ENCODE data around the gene CRTAP.

The CRTAP gene

GRCh38 chr3:33165372-33165771 lies 51.6 kb downstream of the CRTAP start:
- no peak overlapping the region for H3K4me3 ChIP-seq (ENCODE audit: low read depth, low read length)
- no peak for TF ChIP-seq CTCF (IDR thresholded peaks at IDR 0.05; ENCODE audit: borderline replicate concordance, insufficient read depth, low read depth, low read length)

GRCh38 chr3:33166095-33166494 lies 52.3 kb downstream of the CRTAP start:
- no peak for TF ChIP-seq CTCF (IDR thresholded peaks at IDR 0.05; ENCODE audit: borderline replicate concordance, insufficient read depth, low read depth, low read length)
- H3K4me3 ChIP-seq (ENCODE audit: low read depth, low read length) = no peak overlapping the region

GRCh38 chr3:33167284-33167683 lies 53.5 kb downstream of the CRTAP start:
- no peak overlapping the region for H3K4me3 ChIP-seq (ENCODE audit: low read depth, low read length)
- TF ChIP-seq CTCF (IDR thresholded peaks at IDR 0.05; ENCODE audit: borderline replicate concordance, insufficient read depth, low read depth, low read length) = no peak

- no peak overlapping the region for H3K4me3 ChIP-seq (ENCODE audit: low read depth, low read length)
- TF ChIP-seq CTCF (IDR thresholded peaks at IDR 0.05; ENCODE audit: borderline replicate concordance, insufficient read depth, low read depth, low read length) = no peak
Measured at GRCh38 chr3:33167716-33168336, 54.0 kb downstream of the CRTAP start.

- no peak for TF ChIP-seq CTCF (IDR thresholded peaks at IDR 0.05; ENCODE audit: borderline replicate concordance, insufficient read depth, low read depth, low read length)
- H3K4me3 ChIP-seq (ENCODE audit: low read depth, low read length) = no peak overlapping the region
Measured at GRCh38 chr3:33170531-33170930, 56.7 kb downstream of the CRTAP start.

- no peak overlapping the region for H3K4me3 ChIP-seq (ENCODE audit: low read depth, low read length)
- no peak for TF ChIP-seq CTCF (IDR thresholded peaks at IDR 0.05; ENCODE audit: borderline replicate concordance, insufficient read depth, low read depth, low read length)
Measured at GRCh38 chr3:33171580-33171979, 57.8 kb downstream of the CRTAP start.

GRCh38 chr3:33173103-33173502 lies 59.3 kb downstream of the CRTAP start:
- no peak overlapping the region for H3K4me3 ChIP-seq (ENCODE audit: low read depth, low read length)
- no peak for TF ChIP-seq CTCF (IDR thresholded peaks at IDR 0.05; ENCODE audit: borderline replicate concordance, insufficient read depth, low read depth, low read length)

All from GM12875 (cell line).